H1 (cell line): Measurements from ENCODE around the gene CYSRT1. TPM values are rescaled to one million over a fixed set of nuclear protein-coding genes. Genes with fewer than 3 reads are reported as not detected.

Experiments
- CTCF ChIA-PET: fragments of 300-600 bp; sonication (Branson Sonifier 250); formaldehyde crosslinking; loops from one replicate; lab custom pipeline; 2021; ENCODE audit not compliant: partially characterized antibody; lab: Charles Lee
- POLR2A ChIA-PET: fragments of 300-600 bp; sonication (Branson Sonifier 250); formaldehyde crosslinking; loops from one replicate; lab custom pipeline; 2021; ENCODE audit warnings: inconsistent platforms; ENCODE audit not compliant: partially characterized antibody; lab: Charles Lee
- DNase-seq, 2 experiments: peaks; one replicate each; pipeline versions ENCODE4 v3.0.0 to v3.0.0-alpha.2; 2010 to 2022; ENCODE audit warnings: low spot score in 2 of 2, low read depth in 1 of 2, mixed read lengths in 1 of 2
- FAIRE-seq: peaks from 2 replicates; lab custom pipeline; 2011; peaks lifted over from hg19 to GRCh38; lab: Jason Lieb, UNC
- H2AFZ ChIP-seq: 2 replicates; pipeline ENCODE4 v1.8.1; 2012; ENCODE audit warnings: low read length, inconsistent platforms
- H2AK5ac ChIP-seq: 2 replicates; pipeline ENCODE4 v1.6.1; 2013; ENCODE audit warnings: low read depth, low read length
- H2BK120ac ChIP-seq: replicated peaks from 2 replicates; pipeline ENCODE3; 2013; ENCODE audit warnings: low read depth, low read length, inconsistent platforms
- H2BK12ac ChIP-seq: 2 replicates; pipeline ENCODE4 v1.6.1; 2013; ENCODE audit warnings: low read depth, low read length
- H2BK15ac ChIP-seq: 2 replicates; pipeline ENCODE4 v1.6.1; 2013; ENCODE audit warnings: low read length
- H2BK20ac ChIP-seq: 2 replicates; pipeline ENCODE4 v1.6.1; 2013; ENCODE audit warnings: low read length
- H2BK5ac ChIP-seq: 2 replicates; pipeline ENCODE4 v1.6.1; 2013; ENCODE audit warnings: low read depth, low read length
- H3K14ac ChIP-seq: 2 replicates; pipeline ENCODE4 v1.6.1; 2013; ENCODE audit warnings: inconsistent platforms; ENCODE audit not compliant: insufficient read length
- H3K18ac ChIP-seq: 2 replicates; pipeline ENCODE4 v1.6.1; 2013; ENCODE audit warnings: low read length; ENCODE audit errors: extremely low read depth
- H3K23ac ChIP-seq: 2 replicates; pipeline ENCODE4 v1.6.1; 2013; ENCODE audit warnings: inconsistent platforms; ENCODE audit not compliant: insufficient read length
- H3K23me2 ChIP-seq: 2 replicates; pipeline ENCODE4 v1.6.1; 2013; ENCODE audit warnings: low read depth, low read length
- H3K27ac ChIP-seq: 2 replicates; pipeline ENCODE4 v1.6.1; 2011; ENCODE audit warnings: low read depth, low read length, inconsistent platforms
- H3K27me3 ChIP-seq, 4 experiments: replicated peaks in 1 of 4; 1 replicate in 1 of 4; 2 replicates in 3 of 4; pipeline versions ENCODE4 v1.6.1 to v1.8.1; 2011 to 2013; ENCODE audit warnings: low read length in 3 of 4, mild to moderate bottlenecking in 3 of 4, inconsistent platforms in 2 of 4, mixed read lengths in 2 of 4, moderate library complexity in 1 of 4; ENCODE audit not compliant: control insufficient read depth in 3 of 4, insufficient read depth in 3 of 4; ENCODE audit errors: extremely low read depth in 1 of 4
- H3K36me3 ChIP-seq, 4 experiments: 2 replicates each; pipeline versions ENCODE4 v1.6.1 to v1.8.1; 2011 to 2013; ENCODE audit warnings: mild to moderate bottlenecking in 4 of 4, low read length in 3 of 4, moderate library complexity in 2 of 4, control low read depth in 1 of 4, inconsistent platforms in 1 of 4; ENCODE audit not compliant: insufficient read depth in 4 of 4, control insufficient read depth in 2 of 4
- H3K4ac ChIP-seq: replicated peaks from 2 replicates; pipeline ENCODE3; 2013; ENCODE audit warnings: low read length, low read depth, mixed read lengths, inconsistent platforms; ENCODE audit not compliant: insufficient read length
- H3K4me1 ChIP-seq, 4 experiments: replicated peaks in 1 of 4; 1 replicate in 1 of 4; 2 replicates in 3 of 4; pipeline versions ENCODE4 v1.6.1 to v1.8.1; 2011 to 2013; ENCODE audit warnings: low read length in 3 of 4, inconsistent platforms in 2 of 4, mixed read lengths in 1 of 4; ENCODE audit not compliant: insufficient read depth in 4 of 4, control insufficient read depth in 3 of 4
- H3K4me2 ChIP-seq, 2 experiments: 2 replicates each; pipeline versions ENCODE4 v1.6.1 to v1.8.1; 2011 to 2013; ENCODE audit warnings: low read depth in 2 of 2, low read length in 2 of 2, control low read depth in 1 of 2, inconsistent platforms in 1 of 2, mild to moderate bottlenecking in 1 of 2; ENCODE audit not compliant: insufficient read depth in 1 of 2
- H3K4me3 ChIP-seq, 4 experiments: fragments of 200-600, 300-600 bp in 1 of 4; sonication (generic), shearing (Covaris generic), sonication (Bioruptor Twin) in 1 of 4; 2 replicates each; pipeline versions ENCODE4 v1.5.1 to v1.8.1; 2011 to 2016; ENCODE audit warnings: low read length in 4 of 4, low read depth in 3 of 4, control low read depth in 2 of 4, inconsistent platforms in 2 of 4, mild to moderate bottlenecking in 2 of 4, mixed read lengths in 1 of 4, moderate library complexity in 1 of 4; ENCODE audit not compliant: insufficient read depth in 2 of 4; ENCODE audit errors: extremely low read depth in 1 of 4
- H3K56ac ChIP-seq: replicated peaks from 2 replicates; pipeline ENCODE3; 2013; ENCODE audit warnings: low read depth, mild to moderate bottlenecking, mixed read lengths, low read length, inconsistent platforms; ENCODE audit not compliant: insufficient read length
- H3K79me1 ChIP-seq: 2 replicates; pipeline ENCODE4 v1.6.1; 2013; ENCODE audit warnings: low read depth, low read length, control low read depth
- H3K79me2 ChIP-seq, 2 experiments: 2 replicates each; pipeline versions ENCODE4 v1.6.1 to v1.8.1; 2012 to 2013; ENCODE audit warnings: low read length in 2 of 2, mild to moderate bottlenecking in 2 of 2, inconsistent platforms in 1 of 2; ENCODE audit not compliant: insufficient read depth in 2 of 2, control insufficient read depth in 1 of 2
- H3K9ac ChIP-seq, 4 experiments: replicated peaks in 1 of 4; 1 replicate in 1 of 4; 2 replicates in 3 of 4; pipeline versions ENCODE4 v1.6.1 to v1.8.1; 2011 to 2013; ENCODE audit warnings: low read depth in 3 of 4, low read length in 3 of 4, control low read depth in 2 of 4, mild to moderate bottlenecking in 2 of 4, moderate library complexity in 2 of 4, inconsistent platforms in 1 of 4; ENCODE audit errors: extremely low read depth in 1 of 4
- H3K9me3 ChIP-seq, 2 experiments: 2 replicates each; pipeline versions ENCODE4 v1.6.1 to v1.8.1; 2012 to 2013; ENCODE audit warnings: mild to moderate bottlenecking in 2 of 2, moderate library complexity in 2 of 2, control low read depth in 1 of 2, inconsistent platforms in 1 of 2, low read depth in 1 of 2, low read length in 1 of 2, mixed read lengths in 1 of 2; ENCODE audit not compliant: insufficient read depth in 2 of 2
- H4K20me1 ChIP-seq, 2 experiments: replicated peaks in 1 of 2; 2 replicates each; pipeline versions ENCODE3 to v1.8.1; 2011 to 2013; ENCODE audit warnings: inconsistent platforms in 2 of 2, low read length in 2 of 2, mild to moderate bottlenecking in 1 of 2; ENCODE audit not compliant: insufficient read depth in 2 of 2, control insufficient read depth in 1 of 2
- H4K5ac ChIP-seq: 2 replicates; pipeline ENCODE4 v1.6.1; 2013; ENCODE audit warnings: low read length, low read depth, mixed read lengths, inconsistent platforms; ENCODE audit not compliant: insufficient read length
- H4K8ac ChIP-seq: 2 replicates; pipeline ENCODE4 v1.8.0; 2013; ENCODE audit warnings: mild to moderate bottlenecking, moderate library complexity, low read length, inconsistent platforms; ENCODE audit not compliant: insufficient read depth; ENCODE audit errors: extremely low read depth
- H4K91ac ChIP-seq: replicated peaks from 2 replicates; pipeline ENCODE3; 2013; ENCODE audit warnings: low read length, mixed read lengths, inconsistent platforms; ENCODE audit not compliant: insufficient read length
- CEBPB ChIP-seq: IDR thresholded peaks from 2 replicates; pipeline ENCODE4 v1.6.1; 2012; ENCODE audit warnings: low read depth, low read length
- CHD2 ChIP-seq: IDR thresholded peaks from 2 replicates; pipeline ENCODE4 v1.6.1; 2012; ENCODE audit warnings: low read length, improper control_type of control experiment
- GABPA ChIP-seq: IDR thresholded peaks from 2 replicates; pipeline ENCODE4 v1.6.1; 2011; ENCODE audit warnings: mild to moderate bottlenecking, low read length, moderate library complexity, borderline replicate concordance; ENCODE audit not compliant: insufficient read depth
- POLR2AphosphoS5 ChIP-seq: IDR thresholded peaks from 2 replicates; pipeline ENCODE4 v1.6.1; 2011; ENCODE audit warnings: low read depth, low read length
- WGBS, 2 experiments: shearing (Covaris generic) in 1 of 2; methylation state at CpG; one replicate each; pipeline versions ENCODE4 v1.1.6 to v1.1.7; 2013 to 2015; ENCODE audit warnings: low lambda C conversion rate in 2 of 2, mixed read lengths in 2 of 2, inconsistent platforms in 1 of 2, low coverage in 1 of 2, missing lambda C conversion rate in 1 of 2; ENCODE audit not compliant: insufficient replicate concordance in 2 of 2, insufficient coverage in 1 of 2, insufficient read length in 1 of 2; ENCODE audit errors: extremely low coverage in 1 of 2, missing lambda C conversion rate in 1 of 2; 5-methylcytosine and 5-hydroxymethylcytosine counted together
- polyA plus RNA-seq, 7 experiments: library from polyadenylated mRNA; depleted of rRNA in 3 of 7; stranded (reverse) in 5 of 7; unstranded in 2 of 7; fragments of >200 nt in 5 of 7; fragments of 200-250 nt in 2 of 7; gene quantifications; 1 replicate in 5 of 7; 2 replicates in 1 of 7; 4 replicates in 1 of 7; pipeline versions ENCODE4 v1.2.1 to v1.2.3, GENCODE V29; 2011 to 2013; ENCODE audit warnings: missing spikeins in 2 of 7, mixed read lengths in 2 of 7
- total RNA-seq: library from RNA; stranded (reverse); fragmentation: NEBNext Ultra II Directional; extraction: Animal tissue kit (Norgen Biotek cat#: 25700); gene quantifications from 2 replicates; pipeline ENCODE4 v1.2.1, GENCODE V29; 2021

Gene CYSRT1
- total and polyA plus RNA-seq, 2 of the 8 experiments (the other 6 are each of a cell fraction or from before 2014, with no cell fraction given): 1.0 to 6.5 TPM

DNA sequence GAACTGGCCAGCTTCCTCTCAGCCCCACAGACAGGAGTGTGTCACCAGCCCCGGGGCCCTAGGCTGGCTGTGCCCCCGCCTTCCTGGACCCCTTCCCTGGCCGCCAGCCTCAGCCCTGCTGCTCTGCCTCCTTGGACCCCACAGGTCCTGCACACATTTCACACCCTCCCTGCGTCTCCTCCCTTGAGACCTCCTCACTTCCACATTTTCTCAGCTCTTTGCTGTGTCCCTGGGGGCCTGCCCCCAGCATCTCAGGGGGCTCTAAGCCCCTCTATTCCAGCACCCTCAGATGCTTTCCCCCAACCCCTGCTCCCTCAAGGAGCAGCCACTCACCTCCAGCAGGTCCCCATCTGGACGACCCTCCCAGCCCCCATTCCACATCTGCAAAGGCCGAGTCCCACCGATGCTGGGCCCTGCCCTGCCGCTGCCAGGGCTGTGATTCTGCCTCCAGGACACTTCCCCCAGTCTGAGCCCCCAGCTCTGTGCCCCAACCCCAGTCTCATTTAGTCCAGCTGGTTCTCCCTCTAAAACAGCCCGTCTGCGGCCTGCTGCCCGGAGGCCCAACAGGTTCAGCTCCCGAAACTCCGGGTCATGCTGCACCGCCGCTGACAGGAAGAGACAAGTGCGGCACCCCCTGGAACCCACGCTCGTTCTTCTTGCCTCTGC lies 9.9 kb downstream of the CYSRT1 start:
- H2BK20ac ChIP-seq: no peak overlapping the region
- CTCF ChIA-PET: interaction anchor here (0.6 to 20.2 kb wide), 20 partner anchors 9 to 412 kb away, joined by 3 to 204 read pairs (median 5); partner anchors contain the start of genes ANAPC2, CYSRT1, LRRC26 and NDOR1
- H3K27ac ChIP-seq: no peak overlapping the region
- TF ChIP-seq GABPA (no peak), CHD2 (no peak), POLR2AphosphoS5 (no peak), CEBPB (no peak)
- no peak overlapping the region for H3K4ac ChIP-seq
- no peak overlapping the region for H2BK12ac ChIP-seq
- H3K79me1 ChIP-seq: no peaks in the 10 kb centered on the region
- no peaks in the 10 kb centered on the region for H3K9me3 ChIP-seq
- no peak overlapping the region for H3K23ac ChIP-seq
- H2BK5ac ChIP-seq: no peak overlapping the region
- H3K4me1 ChIP-seq: peaks cover 0 to 12% (median 8%) of the 10 kb centered on the region in 4 experiments; a peak in 6 of 7 replicates
- POLR2A ChIA-PET: interaction anchor here (1.0 to 69.9 kb wide), 3 partner anchors 0 to 72 kb away, joined by 3 to 1462 read pairs (median 1462); partner anchors contain the start of genes CYSRT1, NDOR1, NELFB and RNF208
- 84% methylated on average over 17 of the region's 18 CpGs; no CpG with 5 or more reads in 1 of the 2 experiments for WGBS, 2 experiments
- peaks cover 6 to 8% of the 10 kb centered on the region in 2 experiments for H4K20me1 ChIP-seq
- no peaks in the 10 kb centered on the region for H3K36me3 ChIP-seq
- H4K8ac ChIP-seq: no peak overlapping the region
- H4K5ac ChIP-seq: no peak overlapping the region
- H3K18ac ChIP-seq: no peak overlapping the region
- H3K4me2 ChIP-seq: no peak overlapping the region
- H2AK5ac ChIP-seq: no peak overlapping the region
- peak overlapping the region; percentile 54 for H4K91ac ChIP-seq
- H3K14ac ChIP-seq: no peak overlapping the region
- no peak overlapping the region for H3K56ac ChIP-seq
- DNase-seq (no peak), FAIRE-seq (no peak)
- no peak overlapping the region for H2BK15ac ChIP-seq
- H2AFZ ChIP-seq: no peak overlapping the region
- peaks cover 0 to 7% of the 10 kb centered on the region in 2 experiments; a peak in 1 of 4 replicates for H3K79me2 ChIP-seq
- no peaks in the 10 kb centered on the region for H3K27me3 ChIP-seq
- no peak overlapping the region for H2BK120ac ChIP-seq
- H3K23me2 ChIP-seq: no peaks in the 10 kb centered on the region
- no peak overlapping the region for H3K9ac ChIP-seq
- H3K4me3 ChIP-seq: no peak overlapping the region
